ENCODE results near the gene ATG101. TPM values are rescaled to one million over a fixed set of nuclear protein-coding genes. Genes with fewer than 3 reads are reported as not detected.

Gene ATG101, protein sequence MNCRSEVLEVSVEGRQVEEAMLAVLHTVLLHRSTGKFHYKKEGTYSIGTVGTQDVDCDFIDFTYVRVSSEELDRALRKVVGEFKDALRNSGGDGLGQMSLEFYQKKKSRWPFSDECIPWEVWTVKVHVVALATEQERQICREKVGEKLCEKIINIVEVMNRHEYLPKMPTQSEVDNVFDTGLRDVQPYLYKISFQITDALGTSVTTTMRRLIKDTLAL
- 2.9 and 5.5 TPM in 2 replicates for polyA plus RNA-seq

DNA sequence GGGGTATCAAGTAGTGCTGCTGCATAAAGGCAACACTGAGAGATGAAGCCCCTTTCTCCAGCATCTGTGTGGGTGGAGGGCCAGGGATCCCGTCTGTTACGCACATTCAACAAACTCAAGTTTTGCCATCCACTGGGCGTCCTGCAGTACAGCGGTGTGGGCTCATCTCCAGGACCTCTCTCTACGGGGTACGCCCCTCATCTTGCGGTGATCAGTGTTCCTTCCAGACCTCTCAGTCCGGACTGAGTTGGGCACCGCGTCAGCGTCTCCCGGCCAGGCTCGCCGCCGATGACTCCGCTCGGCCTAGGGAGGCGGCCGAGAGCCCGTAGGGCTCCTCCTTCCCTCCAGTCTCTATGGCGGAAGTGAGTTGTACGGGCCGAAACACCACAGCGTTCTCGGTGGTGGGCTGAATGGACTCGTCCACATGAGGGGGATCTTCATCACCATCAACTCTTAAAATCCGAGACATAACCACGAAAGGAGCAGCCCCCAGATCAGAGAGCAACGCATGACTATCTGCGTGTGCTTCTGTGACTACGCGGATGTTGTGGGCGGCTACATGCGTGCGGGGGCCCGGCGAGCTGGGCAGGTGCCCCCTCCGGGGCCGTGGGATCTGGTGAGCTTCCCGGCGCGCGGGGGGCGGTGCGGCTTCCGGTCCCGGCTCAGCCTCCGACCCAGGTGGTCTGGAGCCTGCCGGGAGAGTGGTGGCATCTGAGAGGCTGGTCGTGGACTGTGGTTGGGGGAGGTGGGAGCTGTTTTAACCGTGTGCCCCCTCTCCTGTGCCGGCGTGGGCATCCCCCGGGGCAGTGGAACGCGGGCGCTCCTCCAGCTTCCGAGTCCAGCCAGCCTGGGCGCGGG lies at the start of gene ATG101:
TSS of gene ATG101 (plus strand) at position 652 of the 858 bp plus-strand sequence. CDS start 3,673 bp downstream, outside the sequence.

DNA sequence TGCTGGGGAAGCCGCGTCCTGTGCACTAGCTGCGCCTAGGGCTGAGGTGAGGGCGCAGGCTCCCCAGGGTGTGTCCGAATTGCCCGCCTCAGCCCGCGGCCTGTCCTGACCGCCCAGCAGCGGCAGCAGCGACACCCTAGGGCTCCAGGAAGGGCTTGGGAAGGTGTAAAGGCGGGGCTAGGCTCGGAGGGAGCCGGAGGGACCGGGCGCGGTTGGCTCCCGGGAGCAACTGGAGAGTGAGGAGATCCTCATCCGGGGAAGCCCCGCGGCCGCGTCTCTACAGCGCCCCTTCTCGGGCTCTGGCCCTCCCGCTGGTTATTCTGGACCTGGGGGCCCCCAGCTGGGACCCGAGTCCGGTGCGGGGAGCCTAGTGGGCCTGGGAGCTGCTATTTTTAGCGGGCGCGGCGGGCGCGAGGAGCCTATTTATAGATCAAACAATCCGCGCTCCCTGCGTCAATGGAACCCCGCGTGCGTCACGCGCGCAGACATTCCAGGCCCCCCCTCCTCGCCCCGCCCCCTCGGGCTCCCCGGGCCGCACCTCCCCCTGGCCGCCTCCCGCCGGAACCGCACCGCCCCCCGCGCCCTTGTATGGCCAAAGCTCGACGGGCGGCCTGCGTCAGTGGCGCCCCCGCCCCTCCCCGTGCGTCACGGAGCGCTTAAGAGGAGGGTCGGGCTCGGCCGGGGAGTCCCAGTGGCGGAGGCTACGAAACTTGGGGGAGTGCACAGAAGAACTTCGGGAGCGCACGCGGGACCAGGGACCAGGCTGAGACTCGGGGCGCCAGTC lies 18.8 kb upstream of the ATG101 start, which contains the start of gene NR4A1:
TSS of gene NR4A1 (plus strand) at position 685 of the 784 bp plus-strand sequence. CDS start 2,887 bp downstream, outside the sequence.

DNA sequence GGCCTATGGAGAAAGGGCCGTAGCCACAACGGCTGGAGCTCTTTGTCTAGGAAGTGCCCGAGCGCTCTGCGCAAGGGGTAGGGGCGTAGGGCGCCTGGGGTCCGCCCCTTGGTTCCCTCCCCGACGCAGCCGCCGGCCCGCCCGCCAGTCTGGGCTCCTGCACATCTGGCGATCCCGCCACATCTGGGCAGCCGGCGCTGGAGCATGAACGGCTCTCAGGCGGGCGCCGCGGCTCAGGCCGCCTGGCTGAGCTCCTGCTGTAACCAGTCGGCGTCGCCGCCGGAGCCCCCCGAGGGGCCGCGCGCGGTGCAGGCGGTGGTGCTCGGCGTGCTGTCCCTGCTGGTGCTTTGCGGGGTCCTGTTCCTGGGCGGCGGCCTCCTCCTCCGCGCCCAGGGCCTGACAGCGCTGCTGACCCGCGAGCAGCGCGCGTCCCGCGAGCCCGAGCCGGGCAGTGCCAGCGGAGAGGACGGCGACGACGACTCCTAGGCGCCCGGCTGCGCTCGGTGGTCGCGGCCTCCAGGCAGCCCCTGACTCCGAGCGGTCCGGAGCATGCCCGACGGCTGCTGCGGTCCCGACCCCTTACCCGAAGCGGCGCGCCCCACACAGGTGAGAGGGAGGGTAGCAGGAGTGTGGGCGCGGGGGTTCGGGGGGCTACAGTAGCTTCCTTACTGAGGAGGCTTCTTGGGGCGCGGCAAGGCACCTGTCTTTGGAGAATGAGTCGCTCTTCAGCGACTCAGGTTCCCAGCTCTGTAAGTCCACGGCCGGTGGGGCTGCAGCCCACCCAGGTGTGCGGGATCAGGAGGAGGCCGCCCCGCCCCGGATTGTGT lies 10.0 kb downstream of the ATG101 start, which contains the start of gene SMIM41:
TSS of gene SMIM41 (plus strand) at position 129 of the 827 bp plus-strand sequence. CDS start at position 205, 76 bp downstream.

Other genes starting within 250 kb of the ATG101 start
- gene FIGNL2, start 221.3 kb upstream of the ATG101 start, polyA plus RNA-seq: not detected in 2 replicates
- gene ANKRD33, start 181.9 kb upstream of the ATG101 start, polyA plus RNA-seq: not detected in 2 replicates
- gene ACVRL1, start 162.5 kb upstream of the ATG101 start, polyA plus RNA-seq: not detected in 2 replicates
- gene ACVR1B, start 118.3 kb upstream of the ATG101 start, polyA plus RNA-seq: 10.4 and 12.8 TPM in 2 replicates
- gene TAMALIN, start 63.0 kb upstream of the ATG101 start, polyA plus RNA-seq: 2.5 TPM in 1 of 2 replicates, not detected in the other
- 0.25 TPM in 1 of 2 replicates, not detected in the other for gene NR4A1, start 18.5 kb upstream of the ATG101 start, polyA plus RNA-seq
- gene SMIM41, start 9.7 kb downstream of the ATG101 start, polyA plus RNA-seq: not detected in 2 replicates
- not detected in 2 replicates for gene KRT80, start 122.0 kb downstream of the ATG101 start, polyA plus RNA-seq
- gene KRT7, start 163.3 kb downstream of the ATG101 start, polyA plus RNA-seq: not detected in 2 replicates
- gene KRT86, start 204.7 kb downstream of the ATG101 start, polyA plus RNA-seq: 0.19 and 0.92 TPM in 2 replicates
- gene KRT81, start 221.6 kb downstream of the ATG101 start, polyA plus RNA-seq: not detected in 2 replicates

Measured in Purkinje cell (primary cell).